Tibial artery (tissue), 4 donors: Measurements from ENCODE around the gene RFWD3.
"Not testable (repeated sequence)": the region's sequence is repeated elsewhere in the genome, so short reads cannot be mapped to it uniquely, and the experiment has no call there.

Source experiments
- DNase-seq, 2 donors: peaks; one replicate each; pipeline ENCODE4 v3.0.0-alpha.2; 2019
- H3K27ac ChIP-seq, 2 donors: fragments of 200-600 bp; sonication (generic) in 1 of 2; 1 replicate in 1 of 2; 2 replicates in 1 of 2; pipeline ENCODE4 v1.5.1; 2018 to 2019; ENCODE audit warnings: mild to moderate bottlenecking in 1 of 2
- H3K27me3 ChIP-seq, 2 donors: fragments of 200-600 bp; sonication (generic) in 1 of 2; one replicate each; pipeline versions ENCODE4 v1.5.1 to v1.6.0; 2016 to 2019
- H3K36me3 ChIP-seq, 3 donors: fragments of 200-600 bp; sonication (generic) in 2 of 3; one replicate each; pipeline ENCODE4 v1.5.1; 2016 to 2019; ENCODE audit warnings: mild to moderate bottlenecking in 2 of 3
- H3K4me1 ChIP-seq, 4 donors: fragments of 200-600 bp; sonication (generic) in 2 of 4; 1 replicate in 3 of 4; 2 replicates in 1 of 4; pipeline ENCODE4 v1.5.1; 2016 to 2019
- H3K4me3 ChIP-seq, 2 donors: fragments of 200-600 bp; sonication (generic) in 1 of 2; 1 replicate in 1 of 2; 2 replicates in 1 of 2; pipeline ENCODE4 v1.5.1; 2018 to 2019; ENCODE audit warnings: mild to moderate bottlenecking in 2 of 2
- H3K9me3 ChIP-seq, 3 donors: fragments of 200-600 bp; sonication (generic) in 1 of 3; one replicate each; pipeline ENCODE4 v1.5.1; 2016 to 2019
- intact Hi-C: fragments of 100-400 bp; cut with DNase I; formaldehyde crosslinking; loops from one replicate; pipeline ENCODE4 v1.15.0; 2023; ENCODE audit warnings: low total_unique reads
- TF ChIP-seq, protein P1 (sequence below), 2 experiments: fragments of 200-600 bp in 1 of 2; fragments of 450-650 bp in 1 of 2; IDR thresholded peaks; one replicate each; pipeline ENCODE4 v1.5.1; 2017 to 2019; ENCODE audit warnings: antibody characterized with exemption in 2 of 2, mild to moderate bottlenecking in 1 of 2, moderate library complexity in 1 of 2

The RFWD3 gene

DNA sequence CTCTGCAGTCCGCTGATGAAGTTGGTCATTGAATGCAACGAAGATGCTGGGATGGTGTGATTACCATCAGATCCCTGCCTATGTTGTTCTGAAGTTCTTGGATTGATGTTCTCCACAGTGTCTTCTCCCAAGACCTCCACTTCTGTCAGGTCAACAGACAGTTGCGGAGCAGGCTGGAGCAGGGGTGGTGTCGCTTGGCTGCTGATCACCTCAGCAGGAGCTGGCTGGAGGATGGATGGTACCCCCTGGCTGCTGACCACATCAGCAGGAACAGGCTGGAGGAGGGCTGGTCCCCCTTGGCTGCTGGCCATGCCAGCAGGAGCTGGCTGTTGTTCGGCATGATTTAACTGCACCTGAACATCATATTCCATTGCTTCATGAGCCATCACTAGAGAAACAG is 5.6 kb downstream of the RFWD3 start:
- Histone ChIP-seq H3K27ac (no peak overlapping the region), H3K9me3 (no peaks in the 10 kb centered on the region), H3K36me3 (peaks cover 30 to 68% (median 39%) of the 10 kb centered on the region in 3 donors), H3K4me3 (no peak overlapping the region), H3K4me1 (peaks cover 0 to 11% (median 10%) of the 10 kb centered on the region in 4 donors), H3K27me3 (no peaks in the 10 kb centered on the region)
- no peak for DNase-seq
- intact Hi-C loops = no loop called here
- TF ChIP-seq, protein P1, sequence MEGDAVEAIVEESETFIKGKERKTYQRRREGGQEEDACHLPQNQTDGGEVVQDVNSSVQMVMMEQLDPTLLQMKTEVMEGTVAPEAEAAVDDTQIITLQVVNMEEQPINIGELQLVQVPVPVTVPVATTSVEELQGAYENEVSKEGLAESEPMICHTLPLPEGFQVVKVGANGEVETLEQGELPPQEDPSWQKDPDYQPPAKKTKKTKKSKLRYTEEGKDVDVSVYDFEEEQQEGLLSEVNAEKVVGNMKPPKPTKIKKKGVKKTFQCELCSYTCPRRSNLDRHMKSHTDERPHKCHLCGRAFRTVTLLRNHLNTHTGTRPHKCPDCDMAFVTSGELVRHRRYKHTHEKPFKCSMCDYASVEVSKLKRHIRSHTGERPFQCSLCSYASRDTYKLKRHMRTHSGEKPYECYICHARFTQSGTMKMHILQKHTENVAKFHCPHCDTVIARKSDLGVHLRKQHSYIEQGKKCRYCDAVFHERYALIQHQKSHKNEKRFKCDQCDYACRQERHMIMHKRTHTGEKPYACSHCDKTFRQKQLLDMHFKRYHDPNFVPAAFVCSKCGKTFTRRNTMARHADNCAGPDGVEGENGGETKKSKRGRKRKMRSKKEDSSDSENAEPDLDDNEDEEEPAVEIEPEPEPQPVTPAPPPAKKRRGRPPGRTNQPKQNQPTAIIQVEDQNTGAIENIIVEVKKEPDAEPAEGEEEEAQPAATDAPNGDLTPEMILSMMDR (IDR thresholded peaks at IDR 0.05) = no peak

DNA sequence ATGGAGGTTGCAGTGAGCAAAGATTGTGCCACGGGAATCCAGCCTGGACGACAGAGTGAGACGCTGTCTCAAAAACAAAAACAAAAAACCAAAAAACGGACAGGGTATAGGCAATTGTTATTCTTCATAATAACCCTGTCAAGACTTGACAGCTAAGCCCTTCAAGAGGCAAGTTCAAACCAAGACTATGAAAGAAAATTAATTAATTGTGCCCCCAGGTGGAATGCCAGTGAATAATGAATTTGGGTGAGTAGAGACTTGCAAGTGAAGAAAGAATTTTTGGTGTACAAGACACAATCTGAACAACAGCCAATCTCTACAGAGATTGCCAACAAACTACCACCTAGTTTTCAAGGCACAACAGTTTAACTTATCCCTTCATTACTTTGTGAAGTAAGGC is 6.3 kb downstream of the RFWD3 start:
- peaks cover 0 to 4% (median 3%) of the 10 kb centered on the region in 4 donors for H3K4me1 ChIP-seq
- no peaks in the 10 kb centered on the region for H3K9me3 ChIP-seq
- peaks cover 30 to 74% (median 39%) of the 10 kb centered on the region in 3 donors for H3K36me3 ChIP-seq
- intact Hi-C loops = no loop called here
- no peak overlapping the region for H3K4me3 ChIP-seq
- H3K27me3 ChIP-seq = no peaks in the 10 kb centered on the region
- no peak for DNase-seq
- TF ChIP-seq, protein P1 (IDR thresholded peaks at IDR 0.05) = no peak
- no peak overlapping the region for H3K27ac ChIP-seq

DNA sequence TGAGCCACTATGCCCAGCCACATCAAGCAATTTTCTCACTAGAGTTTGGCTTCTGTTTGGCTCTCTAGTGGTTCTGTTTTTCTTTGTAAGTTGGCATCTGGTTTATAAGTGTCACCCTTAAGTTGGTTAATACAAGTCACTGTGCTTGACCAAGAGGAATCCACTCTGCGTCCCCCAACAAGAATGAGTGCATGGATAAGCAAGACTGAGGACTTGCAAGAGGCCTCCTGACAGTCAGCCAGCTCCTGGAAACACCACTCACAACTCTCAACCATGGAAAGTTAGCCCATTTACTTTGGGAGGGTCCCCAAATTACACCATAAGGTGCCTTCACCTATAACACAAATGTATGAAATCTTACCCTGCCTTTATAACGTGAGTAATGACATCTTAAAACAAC is 7.6 kb downstream of the RFWD3 start:
- intact Hi-C loops = no loop called here
- no peak overlapping the region for H3K4me3 ChIP-seq
- H3K36me3 ChIP-seq = peaks cover 27 to 65% (median 36%) of the 10 kb centered on the region in 3 donors
- TF ChIP-seq, protein P1 (IDR thresholded peaks at IDR 0.05) = no peak
- no peaks in the 10 kb centered on the region for H3K27me3 ChIP-seq
- H3K27ac ChIP-seq = no peak overlapping the region
- no peak for DNase-seq
- H3K9me3 ChIP-seq = no peaks in the 10 kb centered on the region
- no peaks in the 10 kb centered on the region for H3K4me1 ChIP-seq

DNA sequence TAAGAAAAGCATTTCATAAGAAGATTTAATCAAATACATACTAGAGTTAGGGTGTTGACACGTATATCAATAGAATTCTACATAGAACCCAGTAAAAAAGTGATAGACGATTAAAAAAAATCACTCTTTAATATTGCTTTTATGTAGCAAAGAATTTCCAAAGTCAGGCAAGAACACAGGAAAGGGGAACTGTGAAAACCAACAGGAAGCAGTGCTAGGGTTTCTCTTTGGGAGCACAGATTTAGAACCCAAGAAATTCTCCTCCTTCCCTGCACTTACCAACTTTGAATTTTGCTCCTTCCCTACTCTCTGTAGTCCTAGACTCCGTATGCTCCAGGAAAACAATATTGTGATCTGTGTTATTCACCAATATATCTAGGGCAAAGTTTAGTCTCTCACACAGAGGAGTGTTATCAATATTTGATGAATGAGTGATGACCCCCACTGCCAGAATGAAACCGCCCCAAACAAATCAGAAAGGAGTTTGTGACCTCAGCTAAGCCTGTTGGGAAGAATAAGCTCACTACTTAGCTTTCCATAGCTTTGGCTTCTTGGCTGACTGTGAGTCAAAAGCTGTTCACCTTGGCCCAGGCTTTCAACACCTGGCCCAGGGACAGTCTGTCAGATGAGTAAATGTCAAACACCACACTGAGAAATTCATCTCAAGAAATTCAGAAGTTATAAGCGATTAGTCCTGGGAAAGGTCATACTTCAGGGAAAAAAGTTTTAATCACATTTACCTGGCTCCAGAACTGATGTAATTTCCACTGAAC is 8.6 kb downstream of the RFWD3 start:
- Histone ChIP-seq H3K4me3 (no peak overlapping the region), H3K27me3 (no peaks in the 10 kb centered on the region), H3K9me3 (no peaks in the 10 kb centered on the region), H3K4me1 (no peaks in the 10 kb centered on the region), H3K36me3 (peaks cover 23 to 55% (median 27%) of the 10 kb centered on the region in 3 donors), H3K27ac (no peak overlapping the region)
- no peak for DNase-seq
- intact Hi-C loops = no loop called here
- TF ChIP-seq, protein P1 (IDR thresholded peaks at IDR 0.05) = no peak

DNA sequence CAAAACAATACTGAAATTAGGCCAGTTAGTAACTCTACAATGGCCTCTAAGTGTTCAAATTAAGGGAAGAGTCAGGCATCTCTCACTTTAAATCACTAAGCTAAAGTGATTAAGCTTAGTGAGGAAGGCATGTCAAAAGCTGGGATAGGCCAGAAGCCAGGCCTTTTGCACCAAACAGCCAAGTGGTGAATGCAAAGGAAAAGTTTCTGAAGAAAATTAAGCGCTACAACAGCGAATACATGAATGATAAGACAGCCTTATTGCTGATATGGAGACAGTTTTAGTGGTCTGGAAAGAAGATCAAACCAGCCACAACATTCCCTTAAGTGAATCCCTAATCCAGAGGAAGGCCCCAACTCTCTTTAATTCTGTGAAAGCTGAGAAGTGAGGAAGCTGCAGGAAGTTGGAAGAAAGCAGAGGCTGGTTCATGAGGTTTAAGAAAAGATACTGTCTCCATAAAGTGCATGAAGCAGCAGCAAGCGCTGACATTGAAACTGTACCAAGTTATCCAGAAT is 12.1 kb downstream of the RFWD3 start:
- Histone ChIP-seq H3K9me3 (no peaks in the 10 kb centered on the region), H3K27me3 (no peaks in the 10 kb centered on the region), H3K36me3 (peaks cover 11 to 55% (median 21%) of the 10 kb centered on the region in 3 donors), H3K4me3 (no peak overlapping the region), H3K27ac (no peak overlapping the region), H3K4me1 (no peaks in the 10 kb centered on the region)
- TF ChIP-seq, protein P1 (IDR thresholded peaks at IDR 0.05) = no peak
- no peak for DNase-seq
- intact Hi-C loops = no loop called here

DNA sequence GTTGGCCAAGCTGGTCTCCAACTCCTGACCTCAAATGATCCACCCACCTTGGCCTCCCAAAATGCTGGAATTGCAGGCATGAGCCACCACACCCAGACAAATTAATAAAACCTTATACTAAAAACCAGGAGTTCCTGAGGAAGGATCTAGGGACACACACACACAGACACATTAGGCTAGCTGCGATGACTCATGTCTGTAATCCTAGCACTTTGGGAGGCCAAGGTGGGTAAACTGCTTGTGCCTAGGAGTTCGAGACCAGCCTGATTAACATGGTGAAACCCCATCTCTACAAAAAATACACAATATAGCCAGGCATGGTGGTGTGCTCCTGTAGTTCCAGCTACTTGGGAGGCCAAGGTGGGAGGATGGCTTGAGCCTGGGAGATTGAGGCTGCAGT is 13.8 kb downstream of the RFWD3 start:
- peaks cover 6 to 55% (median 24%) of the 10 kb centered on the region in 3 donors for H3K36me3 ChIP-seq
- intact Hi-C loops, H3K27me3 ChIP-seq, DNase-seq, H3K4me1 ChIP-seq, H3K4me3 ChIP-seq, H3K27ac ChIP-seq, H3K9me3 ChIP-seq: not testable (repeated sequence)
